WERI-Rb-1 (cell line): ENCODE measurements around the gene PLA2G4A.
A peak's percentile ranks its signal among the peaks of the same experiment; 100 is the strongest.

Experiments used
- DNase-seq: peaks from one replicate; pipeline ENCODE4 v3.0.0-alpha.2; 2020
- H3K27ac ChIP-seq: fragments of 250-450 bp; sonication (Bioruptor Pico); 2 replicates; pipeline ENCODE4 v1.5.1; 2020; ENCODE audit warnings: mild to moderate bottlenecking, moderate library complexity
- H3K27me3 ChIP-seq: fragments of 250-450 bp; sonication (Bioruptor Pico); 2 replicates; pipeline ENCODE4 v1.5.1; 2021; ENCODE audit warnings: mild to moderate bottlenecking, low read depth, moderate library complexity; ENCODE audit not compliant: insufficient read depth, severe bottlenecking
- H3K36me3 ChIP-seq: fragments of 250-450 bp; sonication (Bioruptor Pico); 2 replicates; pipeline ENCODE4 v1.5.1; 2020; ENCODE audit warnings: mild to moderate bottlenecking, moderate library complexity
- H3K4me3 ChIP-seq: 2 replicates; pipeline ENCODE4 v1.5.1; 2011; ENCODE audit warnings: low read depth, mild to moderate bottlenecking, control low read depth, low read length
- H3K9me3 ChIP-seq: fragments of 250-450 bp; sonication (Bioruptor Pico); 2 replicates; pipeline ENCODE4 v1.5.1; 2021; ENCODE audit warnings: mild to moderate bottlenecking, moderate library complexity; ENCODE audit not compliant: severe bottlenecking
- CTCF ChIP-seq: IDR thresholded peaks from 2 replicates; pipeline ENCODE4 v1.5.1; 2011; ENCODE audit warnings: low read depth, mild to moderate bottlenecking, control low read depth, inconsistent platforms, low read length

PLA2G4A gene

GRCh38 chr1:186927884-186928283, 99.1 kb downstream of the PLA2G4A start:
- Histone ChIP-seq H3K9me3 (no peaks in the 10 kb centered on the region), H3K27me3 (no peaks in the 10 kb centered on the region), H3K4me3 (no peak overlapping the region), H3K36me3 (no peaks in the 10 kb centered on the region), H3K27ac (no peak overlapping the region)
- no peak for TF ChIP-seq CTCF
- DNase-seq, result no peak

- Histone ChIP-seq H3K36me3 (no peaks in the 10 kb centered on the region), H3K9me3 (no peaks in the 10 kb centered on the region), H3K27ac (no peak overlapping the region), H3K4me3 (no peak overlapping the region), H3K27me3 (no peaks in the 10 kb centered on the region)
- TF ChIP-seq CTCF, result no peak
- DNase-seq, result no peak
Observed at GRCh38 chr1:186930238-186930637, 101.5 kb downstream of the PLA2G4A start.

GRCh38 chr1:186937016-186937670, 108.4 kb downstream of the PLA2G4A start:
- Histone ChIP-seq H3K9me3 (no peaks in the 10 kb centered on the region), H3K36me3 (no peaks in the 10 kb centered on the region), H3K27me3 (no peaks in the 10 kb centered on the region), H3K4me3 (no peak overlapping the region), H3K27ac (no peak overlapping the region)
- TF ChIP-seq CTCF, result no peak
- no peak for DNase-seq

GRCh38 chr1:186943891-186944686, 115.3 kb downstream of the PLA2G4A start:
- TF ChIP-seq CTCF, result no peak
- H3K27ac ChIP-seq, result no peak overlapping the region
- DNase-seq, result no peak
- H3K36me3 ChIP-seq, result no peaks in the 10 kb centered on the region
- no peak overlapping the region for H3K4me3 ChIP-seq
- no peaks in the 10 kb centered on the region for H3K27me3 ChIP-seq
- no peaks in the 10 kb centered on the region for H3K9me3 ChIP-seq

- no peak for DNase-seq
- no peaks in the 10 kb centered on the region for H3K36me3 ChIP-seq
- no peak overlapping the region for H3K27ac ChIP-seq
- no peaks in the 10 kb centered on the region for H3K27me3 ChIP-seq
- TF ChIP-seq CTCF, result no peak
- H3K9me3 ChIP-seq, result no peaks in the 10 kb centered on the region
- no peak overlapping the region for H3K4me3 ChIP-seq
Observed at GRCh38 chr1:186945146-186945545, 116.4 kb downstream of the PLA2G4A start.

GRCh38 chr1:186948535-186948934, 119.8 kb downstream of the PLA2G4A start:
- H3K9me3 ChIP-seq, result no peaks in the 10 kb centered on the region
- DNase-seq, result peak; percentile 14
- H3K27me3 ChIP-seq, result no peaks in the 10 kb centered on the region
- no peak overlapping the region for H3K27ac ChIP-seq
- H3K4me3 ChIP-seq, result peak overlapping the region; percentile 8; the same call in 1 of the 2 replicates
- H3K36me3 ChIP-seq, result no peaks in the 10 kb centered on the region
- no peak for TF ChIP-seq CTCF
